GM23338 (cell line): ENCODE data around the gene ATP8B4. TPM values are rescaled to one million over a fixed set of nuclear protein-coding genes. Genes with fewer than 3 reads are reported as not detected.

ENCODE experiments used
- ATAC-seq: fragments of 200-7000 bp; cut with Tn5 transposase; 3 replicates; pipeline ENCODE4 v1.9.1; 2020
- DNase-seq: peaks from one replicate; pipeline ENCODE4 v3.0.0-alpha.2; 2015; ENCODE audit warnings: low spot score
- H2AFZ ChIP-seq: fragments of 200-600 bp; sonication (generic); 2 replicates; pipeline ENCODE4 v1.8.0; 2016; ENCODE audit warnings: antibody characterized with exemption, mild to moderate bottlenecking, moderate library complexity
- H3F3A ChIP-seq: fragments of 200-600 bp; sonication (generic); replicated peaks from 2 replicates; pipeline ENCODE4 v1.8.0; 2017; ENCODE audit warnings: antibody characterized with exemption, mixed run types, low read depth
- H3K27ac ChIP-seq: fragments of 200-600 bp; sonication (generic); 2 replicates; pipeline ENCODE4 v1.6.1; 2016; ENCODE audit warnings: low read depth
- H3K27me3 ChIP-seq: fragments of 200-600 bp; sonication (generic); 2 replicates; pipeline ENCODE4 v1.8.0; 2016; ENCODE audit warnings: mild to moderate bottlenecking, mixed run types, moderate library complexity; ENCODE audit not compliant: insufficient read depth
- H3K36me3 ChIP-seq: fragments of 200-600 bp; sonication (generic); 2 replicates; pipeline ENCODE4 v1.8.0; 2016; ENCODE audit warnings: mild to moderate bottlenecking; ENCODE audit not compliant: insufficient read depth
- H3K4me1 ChIP-seq: fragments of 200-600 bp; sonication (generic); 2 replicates; pipeline ENCODE4 v1.8.0; 2016; ENCODE audit warnings: mild to moderate bottlenecking, moderate library complexity; ENCODE audit not compliant: insufficient read depth
- H3K4me2 ChIP-seq: fragments of 200-600 bp; sonication (generic); 2 replicates; pipeline ENCODE4 v1.7.1; 2017; ENCODE audit warnings: mixed run types
- H3K4me3 ChIP-seq: fragments of 200-600 bp; sonication (generic); 2 replicates; pipeline ENCODE4 v1.6.1; 2016; ENCODE audit warnings: mixed run types
- H3K79me2 ChIP-seq: fragments of 200-600 bp; sonication (generic); replicated peaks from 2 replicates; pipeline ENCODE4 v1.8.0; 2017; ENCODE audit warnings: mild to moderate bottlenecking; ENCODE audit not compliant: insufficient read depth
- H3K9me2 ChIP-seq: fragments of 200-600 bp; sonication (generic); 2 replicates; pipeline ENCODE4 v1.8.0; 2017; ENCODE audit not compliant: insufficient read depth
- H4K20me1 ChIP-seq: fragments of 200-600 bp; sonication (generic); replicated peaks from 2 replicates; pipeline ENCODE4 v1.8.0; 2017; ENCODE audit warnings: mild to moderate bottlenecking; ENCODE audit not compliant: insufficient read depth
- H3K27ac Mint-ChIP-seq: 2 replicates; pipeline ENCODE4 v1.8.0; 2020; ENCODE audit warnings: inconsistent platforms, mild to moderate bottlenecking, moderate library complexity, mixed read lengths
- H3K27me3 Mint-ChIP-seq: 3 replicates; pipeline ENCODE4 v1.8.0; 2022; ENCODE audit warnings: low read depth, mild to moderate bottlenecking, moderate library complexity, mixed read lengths, inconsistent platforms; ENCODE audit not compliant: insufficient read depth, poor library complexity
- H3K36me3 Mint-ChIP-seq: 3 replicates; pipeline ENCODE4 v1.8.0; 2021; ENCODE audit warnings: low read depth, mild to moderate bottlenecking, inconsistent platforms, moderate library complexity, mixed read lengths
- H3K4me1 Mint-ChIP-seq: 3 replicates; pipeline ENCODE4 v1.8.0; 2020; ENCODE audit warnings: mild to moderate bottlenecking, inconsistent platforms, mixed read lengths
- H3K4me3 Mint-ChIP-seq: 3 replicates; pipeline ENCODE4 v1.8.0; 2021; ENCODE audit warnings: moderate library complexity, mild to moderate bottlenecking, inconsistent platforms, mixed read lengths
- H3K9me3 Mint-ChIP-seq: 3 replicates; pipeline ENCODE4 v1.8.0; 2020; ENCODE audit warnings: moderate library complexity, mild to moderate bottlenecking, inconsistent platforms, mixed read lengths
- CREB1 ChIP-seq: fragments of 250-450 bp; sonication (Bioruptor Pico); IDR thresholded peaks from 2 replicates; pipeline ENCODE4 v1.5.0; 2020; ENCODE audit warnings: low read depth, mild to moderate bottlenecking, moderate library complexity
- ETS1 ChIP-seq: IDR thresholded peaks from 2 replicates; pipeline ENCODE4 v1.6.1; 2016; ENCODE audit warnings: antibody characterized with exemption
- EZH2 ChIP-seq: fragments of 200-600 bp; sonication (generic); IDR thresholded peaks from one replicate; pipeline ENCODE4 v1.8.0; 2017; ENCODE audit warnings: antibody characterized with exemption, mild to moderate bottlenecking, low read depth; ENCODE audit not compliant: unreplicated experiment
- EZH2phosphoT487 ChIP-seq: fragments of 200-600 bp; sonication (generic); IDR thresholded peaks from one replicate; pipeline ENCODE4 v1.8.1; 2018; ENCODE audit warnings: antibody characterized with exemption; ENCODE audit not compliant: unreplicated experiment
- JUNB ChIP-seq: IDR thresholded peaks from one replicate; pipeline ENCODE4 v1.6.1; 2016; ENCODE audit warnings: antibody characterized with exemption; ENCODE audit not compliant: unreplicated experiment
- NANOG ChIP-seq: IDR thresholded peaks from 2 replicates; pipeline ENCODE4 v1.6.1; 2016; ENCODE audit warnings: antibody characterized with exemption, borderline replicate concordance
- POLR2AphosphoS5 ChIP-seq: IDR thresholded peaks from 2 replicates; pipeline ENCODE4 v1.6.1; 2016; ENCODE audit warnings: antibody characterized with exemption, low read depth
- STAT1 ChIP-seq: IDR thresholded peaks from one replicate; pipeline ENCODE4 v1.6.1; 2016; ENCODE audit warnings: antibody characterized with exemption; ENCODE audit not compliant: unreplicated experiment
- ZNF114 ChIP-seq: fragments of 250-450 bp; sonication (Bioruptor Pico); IDR thresholded peaks from 2 replicates; pipeline ENCODE4 v1.5.0; 2020; ENCODE audit warnings: mild to moderate bottlenecking, moderate library complexity
- ZNF331 ChIP-seq: fragments of 250-450 bp; sonication (Bioruptor Pico); IDR thresholded peaks from 2 replicates; pipeline ENCODE4 v1.5.0; 2020; ENCODE audit warnings: low read depth, mild to moderate bottlenecking, moderate library complexity
- polyA plus RNA-seq: library from polyadenylated mRNA; unstranded; fragments of >200 nt; fragmentation: Nextera tagmentation; extraction: Ambion mirVana; gene quantifications from 2 replicates; pipeline ENCODE4 v1.2.1, GENCODE V29; 2016
- total RNA-seq: library from RNA; depleted of rRNA; stranded (reverse); fragments of >200 nt; shearing (Covaris generic); gene quantifications from 2 replicates; pipeline ENCODE4 v1.2.3, GENCODE V29; 2014
- TF ChIP-seq, protein P1 (sequence below), 2 experiments: fragments of 200-600 bp in 1 of 2; sonication (generic) in 1 of 2; conservative IDR thresholded peaks; 2 replicates each; pipeline versions ENCODE4 v1.5.1 to v1.6.1; 2016 to 2017; ENCODE audit warnings: antibody characterized with exemption in 2 of 2, low read depth in 2 of 2, mild to moderate bottlenecking in 2 of 2, moderate library complexity in 1 of 2
- TF ChIP-seq, protein P2 (sequence below): IDR thresholded peaks from one replicate; pipeline ENCODE4 v1.6.1; 2018; ENCODE audit warnings: antibody characterized with exemption; ENCODE audit not compliant: unreplicated experiment
- TF ChIP-seq, protein P3 (sequence below): fragments of 250-450 bp; sonication (Bioruptor Pico); IDR thresholded peaks from 2 replicates; pipeline ENCODE4 v1.5.0; 2020; ENCODE audit warnings: mild to moderate bottlenecking, moderate library complexity

The ATP8B4 gene
- total and polyA plus RNA-seq, 2 experiments from 2014 or later: 0.24 TPM; not detected in 1

- TF ChIP-seq POLR2AphosphoS5 (no peak), JUNB (no peak), ZNF114 (CRISPR knock-in tag) (no peak), CREB1 (CRISPR knock-in tag) (no peak), EZH2phosphoT487 (no peak), STAT1 (no peak), ETS1 (no peak), EZH2 (no peak), ZNF331 (no peak), NANOG (no peak)
- TF ChIP-seq, protein P1, sequence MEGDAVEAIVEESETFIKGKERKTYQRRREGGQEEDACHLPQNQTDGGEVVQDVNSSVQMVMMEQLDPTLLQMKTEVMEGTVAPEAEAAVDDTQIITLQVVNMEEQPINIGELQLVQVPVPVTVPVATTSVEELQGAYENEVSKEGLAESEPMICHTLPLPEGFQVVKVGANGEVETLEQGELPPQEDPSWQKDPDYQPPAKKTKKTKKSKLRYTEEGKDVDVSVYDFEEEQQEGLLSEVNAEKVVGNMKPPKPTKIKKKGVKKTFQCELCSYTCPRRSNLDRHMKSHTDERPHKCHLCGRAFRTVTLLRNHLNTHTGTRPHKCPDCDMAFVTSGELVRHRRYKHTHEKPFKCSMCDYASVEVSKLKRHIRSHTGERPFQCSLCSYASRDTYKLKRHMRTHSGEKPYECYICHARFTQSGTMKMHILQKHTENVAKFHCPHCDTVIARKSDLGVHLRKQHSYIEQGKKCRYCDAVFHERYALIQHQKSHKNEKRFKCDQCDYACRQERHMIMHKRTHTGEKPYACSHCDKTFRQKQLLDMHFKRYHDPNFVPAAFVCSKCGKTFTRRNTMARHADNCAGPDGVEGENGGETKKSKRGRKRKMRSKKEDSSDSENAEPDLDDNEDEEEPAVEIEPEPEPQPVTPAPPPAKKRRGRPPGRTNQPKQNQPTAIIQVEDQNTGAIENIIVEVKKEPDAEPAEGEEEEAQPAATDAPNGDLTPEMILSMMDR (conservative IDR thresholded peaks at IDR 0.05; ENCODE audit: low read depth in 2 of 2): no peak
- TF ChIP-seq, protein P2, sequence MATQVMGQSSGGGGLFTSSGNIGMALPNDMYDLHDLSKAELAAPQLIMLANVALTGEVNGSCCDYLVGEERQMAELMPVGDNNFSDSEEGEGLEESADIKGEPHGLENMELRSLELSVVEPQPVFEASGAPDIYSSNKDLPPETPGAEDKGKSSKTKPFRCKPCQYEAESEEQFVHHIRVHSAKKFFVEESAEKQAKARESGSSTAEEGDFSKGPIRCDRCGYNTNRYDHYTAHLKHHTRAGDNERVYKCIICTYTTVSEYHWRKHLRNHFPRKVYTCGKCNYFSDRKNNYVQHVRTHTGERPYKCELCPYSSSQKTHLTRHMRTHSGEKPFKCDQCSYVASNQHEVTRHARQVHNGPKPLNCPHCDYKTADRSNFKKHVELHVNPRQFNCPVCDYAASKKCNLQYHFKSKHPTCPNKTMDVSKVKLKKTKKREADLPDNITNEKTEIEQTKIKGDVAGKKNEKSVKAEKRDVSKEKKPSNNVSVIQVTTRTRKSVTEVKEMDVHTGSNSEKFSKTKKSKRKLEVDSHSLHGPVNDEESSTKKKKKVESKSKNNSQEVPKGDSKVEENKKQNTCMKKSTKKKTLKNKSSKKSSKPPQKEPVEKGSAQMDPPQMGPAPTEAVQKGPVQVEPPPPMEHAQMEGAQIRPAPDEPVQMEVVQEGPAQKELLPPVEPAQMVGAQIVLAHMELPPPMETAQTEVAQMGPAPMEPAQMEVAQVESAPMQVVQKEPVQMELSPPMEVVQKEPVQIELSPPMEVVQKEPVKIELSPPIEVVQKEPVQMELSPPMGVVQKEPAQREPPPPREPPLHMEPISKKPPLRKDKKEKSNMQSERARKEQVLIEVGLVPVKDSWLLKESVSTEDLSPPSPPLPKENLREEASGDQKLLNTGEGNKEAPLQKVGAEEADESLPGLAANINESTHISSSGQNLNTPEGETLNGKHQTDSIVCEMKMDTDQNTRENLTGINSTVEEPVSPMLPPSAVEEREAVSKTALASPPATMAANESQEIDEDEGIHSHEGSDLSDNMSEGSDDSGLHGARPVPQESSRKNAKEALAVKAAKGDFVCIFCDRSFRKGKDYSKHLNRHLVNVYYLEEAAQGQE: no peak
- TF ChIP-seq, protein P3, sequence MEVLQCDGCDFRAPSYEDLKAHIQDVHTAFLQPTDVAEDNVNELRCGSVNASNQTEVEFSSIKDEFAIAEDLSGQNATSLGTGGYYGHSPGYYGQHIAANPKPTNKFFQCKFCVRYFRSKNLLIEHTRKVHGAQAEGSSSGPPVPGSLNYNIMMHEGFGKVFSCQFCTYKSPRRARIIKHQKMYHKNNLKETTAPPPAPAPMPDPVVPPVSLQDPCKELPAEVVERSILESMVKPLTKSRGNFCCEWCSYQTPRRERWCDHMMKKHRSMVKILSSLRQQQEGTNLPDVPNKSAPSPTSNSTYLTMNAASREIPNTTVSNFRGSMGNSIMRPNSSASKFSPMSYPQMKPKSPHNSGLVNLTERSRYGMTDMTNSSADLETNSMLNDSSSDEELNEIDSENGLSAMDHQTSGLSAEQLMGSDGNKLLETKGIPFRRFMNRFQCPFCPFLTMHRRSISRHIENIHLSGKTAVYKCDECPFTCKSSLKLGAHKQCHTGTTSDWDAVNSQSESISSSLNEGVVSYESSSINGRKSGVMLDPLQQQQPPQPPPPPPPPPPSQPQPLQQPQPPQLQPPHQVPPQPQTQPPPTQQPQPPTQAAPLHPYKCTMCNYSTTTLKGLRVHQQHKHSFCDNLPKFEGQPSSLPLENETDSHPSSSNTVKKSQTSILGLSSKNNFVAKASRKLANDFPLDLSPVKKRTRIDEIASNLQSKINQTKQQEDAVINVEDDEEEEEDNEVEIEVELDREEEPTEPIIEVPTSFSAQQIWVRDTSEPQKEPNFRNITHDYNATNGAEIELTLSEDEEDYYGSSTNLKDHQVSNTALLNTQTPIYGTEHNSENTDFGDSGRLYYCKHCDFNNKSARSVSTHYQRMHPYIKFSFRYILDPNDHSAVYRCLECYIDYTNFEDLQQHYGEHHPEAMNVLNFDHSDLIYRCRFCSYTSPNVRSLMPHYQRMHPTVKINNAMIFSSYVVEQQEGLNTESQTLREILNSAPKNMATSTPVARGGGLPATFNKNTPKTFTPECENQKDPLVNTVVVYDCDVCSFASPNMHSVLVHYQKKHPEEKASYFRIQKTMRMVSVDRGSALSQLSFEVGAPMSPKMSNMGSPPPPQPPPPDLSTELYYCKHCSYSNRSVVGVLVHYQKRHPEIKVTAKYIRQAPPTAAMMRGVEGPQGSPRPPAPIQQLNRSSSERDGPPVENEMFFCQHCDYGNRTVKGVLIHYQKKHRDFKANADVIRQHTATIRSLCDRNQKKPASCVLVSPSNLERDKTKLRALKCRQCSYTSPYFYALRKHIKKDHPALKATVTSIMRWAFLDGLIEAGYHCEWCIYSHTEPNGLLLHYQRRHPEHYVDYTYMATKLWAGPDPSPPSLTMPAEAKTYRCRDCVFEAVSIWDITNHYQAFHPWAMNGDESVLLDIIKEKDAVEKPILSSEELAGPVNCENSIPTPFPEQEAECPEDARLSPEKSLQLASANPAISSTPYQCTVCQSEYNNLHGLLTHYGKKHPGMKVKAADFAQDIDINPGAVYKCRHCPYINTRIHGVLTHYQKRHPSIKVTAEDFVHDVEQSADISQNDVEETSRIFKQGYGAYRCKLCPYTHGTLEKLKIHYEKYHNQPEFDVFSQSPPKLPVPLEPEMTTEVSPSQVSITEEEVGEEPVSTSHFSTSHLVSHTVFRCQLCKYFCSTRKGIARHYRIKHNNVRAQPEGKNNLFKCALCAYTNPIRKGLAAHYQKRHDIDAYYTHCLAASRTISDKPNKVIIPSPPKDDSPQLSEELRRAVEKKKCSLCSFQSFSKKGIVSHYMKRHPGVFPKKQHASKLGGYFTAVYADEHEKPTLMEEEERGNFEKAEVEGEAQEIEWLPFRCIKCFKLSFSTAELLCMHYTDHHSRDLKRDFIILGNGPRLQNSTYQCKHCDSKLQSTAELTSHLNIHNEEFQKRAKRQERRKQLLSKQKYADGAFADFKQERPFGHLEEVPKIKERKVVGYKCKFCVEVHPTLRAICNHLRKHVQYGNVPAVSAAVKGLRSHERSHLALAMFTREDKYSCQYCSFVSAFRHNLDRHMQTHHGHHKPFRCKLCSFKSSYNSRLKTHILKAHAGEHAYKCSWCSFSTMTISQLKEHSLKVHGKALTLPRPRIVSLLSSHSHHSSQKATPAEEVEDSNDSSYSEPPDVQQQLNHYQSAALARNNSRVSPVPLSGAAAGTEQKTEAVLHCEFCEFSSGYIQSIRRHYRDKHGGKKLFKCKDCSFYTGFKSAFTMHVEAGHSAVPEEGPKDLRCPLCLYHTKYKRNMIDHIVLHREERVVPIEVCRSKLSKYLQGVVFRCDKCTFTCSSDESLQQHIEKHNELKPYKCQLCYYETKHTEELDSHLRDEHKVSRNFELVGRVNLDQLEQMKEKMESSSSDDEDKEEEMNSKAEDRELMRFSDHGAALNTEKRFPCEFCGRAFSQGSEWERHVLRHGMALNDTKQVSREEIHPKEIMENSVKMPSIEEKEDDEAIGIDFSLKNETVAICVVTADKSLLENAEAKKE: no peak
- no peaks in the 10 kb centered on the region for H3K36me3 Mint-ChIP-seq
- no peak for ATAC-seq
Observed at GRCh38 chr15:50106457-50106856, 12.6 kb downstream of the ATP8B4 start.

More at GRCh38 chr15:50106457-50106856, 12.6 kb downstream of the ATP8B4 start:
- Histone ChIP-seq H3K4me3 (no peak overlapping the region), H3K36me3 (no peaks in the 10 kb centered on the region), H3K27ac (no peak overlapping the region), H4K20me1 (no peaks in the 10 kb centered on the region), H3K9me2 (no peaks in the 10 kb centered on the region), H2AFZ (no peak overlapping the region), H3K4me1 (no peaks in the 10 kb centered on the region), H3K27me3 (no peaks in the 10 kb centered on the region), H3K79me2 (no peaks in the 10 kb centered on the region), H3K4me2 (no peak overlapping the region), H3F3A (no peaks in the 10 kb centered on the region)
- no peak overlapping the region for H3K4me3 Mint-ChIP-seq
- peaks cover 2% of the 10 kb centered on the region for H3K27me3 Mint-ChIP-seq
- no peaks in the 10 kb centered on the region for H3K9me3 Mint-ChIP-seq
- H3K4me1 Mint-ChIP-seq: peaks cover 4% of the 10 kb centered on the region; the same call in 2 of the 3 replicates
- H3K27ac Mint-ChIP-seq: no peak overlapping the region
- DNase-seq: no peak
